NB4 (cell line): Measurements from ENCODE around the gene PPP1R13L.

Source experiments
- POLR2A ChIP-seq: IDR thresholded peaks from 2 replicates; pipeline ENCODE4 v1.6.1; 2011; ENCODE audit warnings: mild to moderate bottlenecking; ENCODE audit not compliant: insufficient read length; ENCODE audit errors: extremely low read depth
- TF ChIP-seq, protein P1 (sequence below): IDR thresholded peaks from one replicate; pipeline ENCODE4 v1.5.1; 2012; ENCODE audit warnings: low read depth, low read length
- TF ChIP-seq, protein P2 (sequence below): IDR thresholded peaks from 2 replicates; pipeline ENCODE4 v1.6.1; 2011; ENCODE audit warnings: low read depth, low read length

DNA sequence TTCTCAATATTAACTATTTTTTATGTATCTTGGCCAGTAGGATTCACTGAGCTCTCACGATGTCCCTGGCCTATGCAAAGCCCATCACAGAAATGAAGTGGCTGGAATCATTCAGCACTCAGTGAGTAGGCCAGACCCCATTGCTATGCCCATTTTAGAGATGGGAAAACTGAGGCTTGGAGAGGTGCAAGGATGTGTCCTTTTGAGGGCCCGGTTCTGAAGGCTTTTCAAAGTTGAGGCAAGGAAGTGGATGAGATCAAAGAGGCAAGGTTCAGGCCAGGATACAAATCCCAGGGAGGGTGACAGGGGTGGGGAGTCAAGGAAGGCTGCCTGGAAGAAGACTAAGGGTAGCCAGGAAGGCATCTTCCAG, 37.5 kb upstream of the PPP1R13L start:
- TF ChIP-seq, protein P1, sequence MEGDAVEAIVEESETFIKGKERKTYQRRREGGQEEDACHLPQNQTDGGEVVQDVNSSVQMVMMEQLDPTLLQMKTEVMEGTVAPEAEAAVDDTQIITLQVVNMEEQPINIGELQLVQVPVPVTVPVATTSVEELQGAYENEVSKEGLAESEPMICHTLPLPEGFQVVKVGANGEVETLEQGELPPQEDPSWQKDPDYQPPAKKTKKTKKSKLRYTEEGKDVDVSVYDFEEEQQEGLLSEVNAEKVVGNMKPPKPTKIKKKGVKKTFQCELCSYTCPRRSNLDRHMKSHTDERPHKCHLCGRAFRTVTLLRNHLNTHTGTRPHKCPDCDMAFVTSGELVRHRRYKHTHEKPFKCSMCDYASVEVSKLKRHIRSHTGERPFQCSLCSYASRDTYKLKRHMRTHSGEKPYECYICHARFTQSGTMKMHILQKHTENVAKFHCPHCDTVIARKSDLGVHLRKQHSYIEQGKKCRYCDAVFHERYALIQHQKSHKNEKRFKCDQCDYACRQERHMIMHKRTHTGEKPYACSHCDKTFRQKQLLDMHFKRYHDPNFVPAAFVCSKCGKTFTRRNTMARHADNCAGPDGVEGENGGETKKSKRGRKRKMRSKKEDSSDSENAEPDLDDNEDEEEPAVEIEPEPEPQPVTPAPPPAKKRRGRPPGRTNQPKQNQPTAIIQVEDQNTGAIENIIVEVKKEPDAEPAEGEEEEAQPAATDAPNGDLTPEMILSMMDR = no peak
- no peak for TF ChIP-seq POLR2A
- TF ChIP-seq, protein P2, sequence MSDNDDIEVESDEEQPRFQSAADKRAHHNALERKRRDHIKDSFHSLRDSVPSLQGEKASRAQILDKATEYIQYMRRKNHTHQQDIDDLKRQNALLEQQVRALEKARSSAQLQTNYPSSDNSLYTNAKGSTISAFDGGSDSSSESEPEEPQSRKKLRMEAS = no peak
